Keratinocyte (primary cell): ENCODE measurements around the gene TEX51. TPM values are rescaled to one million over a fixed set of nuclear protein-coding genes. Genes with fewer than 3 reads are reported as not detected.

Source experiments
- DNase-seq: peaks from one replicate; pipeline ENCODE4 v3.0.0-alpha.2; 2011; ENCODE audit warnings: low read depth, missing footprints, low spot score
- FAIRE-seq: peaks from 2 replicates; lab custom pipeline; 2011; peaks lifted over from hg19 to GRCh38; lab: Jason Lieb, UNC
- H2AFZ ChIP-seq: 2 replicates; pipeline ENCODE4 v1.6.0; 2012; ENCODE audit warnings: low read length, control low read depth, inconsistent platforms; ENCODE audit not compliant: control insufficient read depth
- H3K27ac ChIP-seq: 2 replicates; pipeline ENCODE4 v1.5.1; 2011; ENCODE audit warnings: low read length; ENCODE audit not compliant: control insufficient read depth, insufficient read depth
- H3K27me3 ChIP-seq: 3 replicates; pipeline ENCODE4 v1.6.0; 2011; ENCODE audit warnings: low read length; ENCODE audit not compliant: control insufficient read depth, insufficient read depth; ENCODE audit errors: extremely low read depth
- H3K36me3 ChIP-seq, 2 experiments: 2 replicates in 1 of 2; 3 replicates in 1 of 2; pipeline ENCODE4 v1.5.1; 2011; ENCODE audit warnings: low read length in 2 of 2, mild to moderate bottlenecking in 1 of 2; ENCODE audit not compliant: control insufficient read depth in 2 of 2, insufficient read depth in 2 of 2; ENCODE audit errors: extremely low read depth in 1 of 2
- H3K4me1 ChIP-seq: 3 replicates; pipeline ENCODE4 v1.5.1; 2011; ENCODE audit warnings: low read length; ENCODE audit not compliant: control insufficient read depth, insufficient read depth; ENCODE audit errors: extremely low read depth
- H3K4me2 ChIP-seq: 3 replicates; pipeline ENCODE4 v1.6.0; 2011; ENCODE audit warnings: low read depth, low read length; ENCODE audit not compliant: control insufficient read depth, insufficient read depth; ENCODE audit errors: extremely low read depth
- H3K4me3 ChIP-seq, 3 experiments: fragments of 200-600 bp in 1 of 3; sonication (generic) in 1 of 3; 2 replicates in 2 of 3; 3 replicates in 1 of 3; pipeline ENCODE4 v1.5.1; 2011 to 2016; ENCODE audit warnings: low read length in 3 of 3, mild to moderate bottlenecking in 3 of 3, control low read depth in 2 of 3, inconsistent platforms in 1 of 3, low read depth in 1 of 3, mixed read lengths in 1 of 3, mixed run types in 1 of 3, moderate library complexity in 1 of 3; ENCODE audit not compliant: control insufficient read depth in 2 of 3, insufficient read depth in 2 of 3; ENCODE audit errors: extremely low read depth in 1 of 3
- H3K79me2 ChIP-seq: 2 replicates; pipeline ENCODE4 v1.6.0; 2012; ENCODE audit warnings: low read length; ENCODE audit not compliant: control insufficient read depth, insufficient read depth
- H3K9ac ChIP-seq: 3 replicates; pipeline ENCODE4 v1.6.0; 2011; ENCODE audit warnings: low read length; ENCODE audit not compliant: control insufficient read depth, insufficient read depth; ENCODE audit errors: extremely low read depth
- H3K9me1 ChIP-seq: 3 replicates; pipeline ENCODE4 v1.6.0; 2011; ENCODE audit warnings: low read length; ENCODE audit not compliant: control insufficient read depth, insufficient read depth; ENCODE audit errors: extremely low read depth
- H3K9me3 ChIP-seq: 2 replicates; pipeline ENCODE4 v1.5.1; 2012; ENCODE audit warnings: low read depth, low read length; ENCODE audit not compliant: control insufficient read depth
- H4K20me1 ChIP-seq: 3 replicates; pipeline ENCODE4 v1.6.0; 2011; ENCODE audit warnings: low read length; ENCODE audit not compliant: control insufficient read depth, insufficient read depth; ENCODE audit errors: extremely low read depth
- CTCF ChIP-seq, 3 experiments: IDR thresholded peaks in 1 of 3; conservative IDR thresholded peaks in 1 of 3; optimal IDR thresholded peaks in 1 of 3; 2 replicates in 2 of 3; 3 replicates in 1 of 3; pipeline versions ENCODE3 to v1.5.1; 2011; ENCODE audit warnings: low read length in 3 of 3, mild to moderate bottlenecking in 3 of 3, moderate library complexity in 2 of 3, control low read depth in 1 of 3, inconsistent platforms in 1 of 3; ENCODE audit not compliant: insufficient read depth in 2 of 3; ENCODE audit errors: extremely low read depth in 1 of 3
- EZH2 ChIP-seq: IDR thresholded peaks from one replicate; pipeline ENCODE4 v1.6.1; 2012; ENCODE audit warnings: inconsistent platforms, mild to moderate bottlenecking, low read length, moderate library complexity
- dilution Hi-C: fragments of 300-500 bp; cut with MboI; formaldehyde crosslinking; loops from one replicate; pipeline ENCODE4 v1.7.0; 2020; ENCODE audit warnings: low sequenced_read_pairs; ENCODE audit not compliant: extremely low pct_ligation_motif_present
- polyA plus RNA-seq, 5 experiments: library from polyadenylated mRNA; depleted of rRNA in 3 of 5; stranded (reverse) in 3 of 5; stranded (forward) in 1 of 5; unstranded in 1 of 5; fragments of >200 nt; gene quantifications; 1 replicate in 1 of 5; 2 replicates in 3 of 5; 3 replicates in 1 of 5; pipeline versions ENCODE4 v1.2.1 to v1.2.3, GENCODE V29; 2011 to 2012; ENCODE audit warnings: missing spikeins in 2 of 5, low read depth in 1 of 5, low replicate concordance in 1 of 5

TEX51 gene
- polyA plus RNA-seq, 1 donor (not counting 4 experiments of a cell fraction or from before 2014, with no cell fraction given), result not detected

- Histone ChIP-seq H3K9ac (no peak overlapping the region), H3K9me3 (no peaks in the 10 kb centered on the region), H3K4me3 (no peak overlapping the region), H3K36me3 (no peaks in the 10 kb centered on the region), H4K20me1 (no peaks in the 10 kb centered on the region), H3K9me1 (no peaks in the 10 kb centered on the region), H3K79me2 (no peaks in the 10 kb centered on the region), H3K4me2 (no peak overlapping the region), H3K27ac (no peak overlapping the region), H3K4me1 (no peaks in the 10 kb centered on the region), H2AFZ (no peak overlapping the region), H3K27me3 (no peaks in the 10 kb centered on the region)
- no peak for DNase-seq
- TF ChIP-seq EZH2, result no peak
- TF ChIP-seq CTCF (optimal IDR thresholded peaks at IDR 0.05 in 1 of 3, IDR thresholded peaks at IDR 0.05 in 1 of 3, conservative IDR thresholded peaks at IDR 0.05 in 1 of 3; ENCODE audit: extremely low read depth in 1 of 3, insufficient read depth in 2 of 3, low read length in 3 of 3), result no peak
- dilution Hi-C loops, result no loop called here
- FAIRE-seq, result no peak
Measured at GRCh38 chr2:126942427-126943203, 43.9 kb downstream of the TEX51 start.

- no peaks in the 10 kb centered on the region for H3K27me3 ChIP-seq
Measured at GRCh38 chr2:126943612-126944348, 45.1 kb downstream of the TEX51 start.

More at GRCh38 chr2:126943612-126944348, 45.1 kb downstream of the TEX51 start:
- H3K9ac ChIP-seq, result no peak overlapping the region
- H2AFZ ChIP-seq, result no peak overlapping the region
- H3K36me3 ChIP-seq, result no peaks in the 10 kb centered on the region
- no peaks in the 10 kb centered on the region for H3K79me2 ChIP-seq
- no peak overlapping the region for H3K4me3 ChIP-seq
- TF ChIP-seq EZH2 (no peak), CTCF (optimal IDR thresholded peaks at IDR 0.05 in 1 of 3, IDR thresholded peaks at IDR 0.05 in 1 of 3, conservative IDR thresholded peaks at IDR 0.05 in 1 of 3; ENCODE audit: extremely low read depth in 1 of 3, insufficient read depth in 2 of 3, low read length in 3 of 3) (no peak)
- H4K20me1 ChIP-seq, result no peaks in the 10 kb centered on the region
- no peak overlapping the region for H3K4me2 ChIP-seq
- DNase-seq (no peak), FAIRE-seq (no peak)
- H3K9me3 ChIP-seq, result no peaks in the 10 kb centered on the region
- no peaks in the 10 kb centered on the region for H3K4me1 ChIP-seq
- H3K9me1 ChIP-seq, result no peaks in the 10 kb centered on the region
- dilution Hi-C loops, result no loop called here
- no peak overlapping the region for H3K27ac ChIP-seq
